Superior temporal gyrus (tissue), 1 donor: Measurements from ENCODE around the gene KCNK6.
"Not testable (repeated sequence)": the region's sequence is repeated elsewhere in the genome, so short reads cannot be mapped to it uniquely, and the experiment has no call there.

Experiments used
- DNase-seq: peaks from one replicate; pipeline ENCODE4 v3.0.0-alpha.2; 2016; ENCODE audit errors: extremely low spot score

Gene KCNK6

DNA sequence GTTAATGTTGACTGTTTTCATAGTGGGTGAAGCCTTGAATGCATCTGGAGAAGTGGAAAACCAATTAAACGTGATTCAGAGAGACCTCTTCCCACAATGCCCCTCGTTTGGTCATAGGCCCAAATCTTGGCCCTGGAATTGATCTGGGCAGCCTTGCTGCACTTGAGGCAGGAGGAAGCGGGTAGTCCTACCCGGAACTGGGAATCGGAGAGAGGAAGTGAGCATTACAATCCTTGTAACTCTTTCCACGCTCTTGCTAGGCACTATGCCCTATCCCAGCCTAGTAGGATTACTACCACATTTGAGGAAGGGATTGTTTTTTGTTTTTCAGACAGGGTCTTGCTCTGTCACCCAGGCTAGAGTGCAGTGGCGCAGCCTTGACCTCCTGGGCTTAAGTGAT is 3.6 kb downstream of the KCNK6 start:
- no peak for DNase-seq

DNA sequence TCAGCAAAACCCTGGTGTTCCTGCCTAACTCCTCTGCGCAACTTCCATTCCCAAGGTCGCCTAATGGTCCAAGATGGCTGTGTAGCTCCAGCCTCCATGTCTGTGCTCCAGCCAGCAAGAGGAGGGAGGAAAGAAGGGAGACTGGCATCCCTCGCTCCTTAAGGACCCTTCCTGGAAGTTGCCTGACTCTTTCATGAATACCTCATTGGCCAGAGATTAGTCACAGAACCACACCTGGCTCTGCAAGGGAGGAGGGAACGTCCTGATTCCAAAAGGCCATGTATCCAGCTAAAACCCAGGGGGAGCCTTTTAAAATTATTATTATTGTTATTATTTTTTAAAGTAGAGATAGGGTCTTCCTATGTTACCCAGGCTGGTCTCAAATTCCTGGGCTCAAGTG is 4.8 kb downstream of the KCNK6 start:
- DNase-seq: no peak

DNA sequence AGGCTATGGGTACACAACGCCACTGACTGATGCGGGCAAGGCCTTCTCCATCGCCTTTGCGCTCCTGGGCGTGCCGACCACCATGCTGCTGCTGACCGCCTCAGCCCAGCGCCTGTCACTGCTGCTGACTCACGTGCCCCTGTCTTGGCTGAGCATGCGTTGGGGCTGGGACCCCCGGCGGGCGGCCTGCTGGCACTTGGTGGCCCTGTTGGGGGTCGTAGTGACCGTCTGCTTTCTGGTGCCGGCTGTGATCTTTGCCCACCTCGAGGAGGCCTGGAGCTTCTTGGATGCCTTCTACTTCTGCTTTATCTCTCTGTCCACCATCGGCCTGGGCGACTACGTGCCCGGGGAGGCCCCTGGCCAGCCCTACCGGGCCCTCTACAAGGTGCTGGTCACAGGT is 6.9 kb downstream of the KCNK6 start:
- DNase-seq: no peak

DNA sequence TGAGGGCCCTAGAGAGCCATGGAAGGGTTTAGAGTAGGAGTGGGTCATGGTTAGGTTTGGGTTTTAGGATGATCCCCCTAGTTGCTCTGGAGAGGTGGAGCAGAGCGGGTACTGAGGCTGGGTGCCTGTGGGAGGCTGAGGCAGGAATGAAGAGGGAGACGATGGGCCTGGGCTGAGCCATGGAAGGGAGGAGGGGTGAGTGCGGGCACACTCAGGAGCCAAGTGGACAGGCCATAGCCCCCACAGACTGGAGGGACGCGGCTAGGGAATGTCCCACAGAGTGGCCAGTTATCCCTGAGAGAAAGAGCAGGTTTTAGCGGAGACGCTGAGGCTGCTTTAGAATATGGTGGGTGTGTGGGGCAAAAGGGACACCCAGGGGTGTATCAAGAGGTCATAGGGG is 10.0 kb downstream of the KCNK6 start:
- no peak for DNase-seq

DNA sequence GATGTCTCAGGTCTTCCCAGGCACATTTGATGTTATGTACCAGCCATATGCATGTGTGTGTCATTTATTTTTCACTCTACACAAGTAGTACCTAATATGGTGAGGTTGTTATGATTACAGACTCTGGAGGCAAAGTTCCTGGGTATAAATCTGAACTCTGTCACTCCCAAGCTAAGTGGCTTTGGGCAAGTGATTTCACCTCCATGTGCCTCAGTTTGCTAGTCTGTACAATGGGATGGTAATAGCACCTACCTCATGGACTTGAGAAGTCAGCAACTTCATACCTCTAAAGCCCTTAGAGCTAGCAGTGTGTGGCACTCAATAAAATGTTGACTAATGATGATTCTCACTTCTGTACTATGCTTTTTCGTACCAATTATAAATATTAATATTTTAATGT is 12.1 kb downstream of the KCNK6 start:
- no peak for DNase-seq

DNA sequence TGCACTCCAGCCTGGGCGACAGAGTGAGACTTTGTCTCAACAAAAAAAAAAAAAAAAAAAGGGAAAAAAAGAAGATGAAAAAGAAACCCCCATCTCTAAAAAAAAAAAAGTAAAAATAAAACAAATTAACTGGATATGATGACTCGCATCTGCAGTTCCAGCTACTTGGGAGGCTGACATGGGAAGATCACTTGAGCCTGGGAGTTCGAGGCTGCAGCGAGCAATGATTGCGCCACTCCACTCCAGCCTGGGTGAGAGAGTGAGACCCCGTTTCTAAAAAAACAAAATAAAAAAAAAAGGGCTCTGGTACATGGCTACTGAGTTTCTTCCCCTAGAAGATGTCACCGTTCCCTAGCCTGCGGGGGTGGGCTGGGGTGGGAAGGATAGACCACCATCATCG is 13.6 kb downstream of the KCNK6 start:
- no peak for DNase-seq

DNA sequence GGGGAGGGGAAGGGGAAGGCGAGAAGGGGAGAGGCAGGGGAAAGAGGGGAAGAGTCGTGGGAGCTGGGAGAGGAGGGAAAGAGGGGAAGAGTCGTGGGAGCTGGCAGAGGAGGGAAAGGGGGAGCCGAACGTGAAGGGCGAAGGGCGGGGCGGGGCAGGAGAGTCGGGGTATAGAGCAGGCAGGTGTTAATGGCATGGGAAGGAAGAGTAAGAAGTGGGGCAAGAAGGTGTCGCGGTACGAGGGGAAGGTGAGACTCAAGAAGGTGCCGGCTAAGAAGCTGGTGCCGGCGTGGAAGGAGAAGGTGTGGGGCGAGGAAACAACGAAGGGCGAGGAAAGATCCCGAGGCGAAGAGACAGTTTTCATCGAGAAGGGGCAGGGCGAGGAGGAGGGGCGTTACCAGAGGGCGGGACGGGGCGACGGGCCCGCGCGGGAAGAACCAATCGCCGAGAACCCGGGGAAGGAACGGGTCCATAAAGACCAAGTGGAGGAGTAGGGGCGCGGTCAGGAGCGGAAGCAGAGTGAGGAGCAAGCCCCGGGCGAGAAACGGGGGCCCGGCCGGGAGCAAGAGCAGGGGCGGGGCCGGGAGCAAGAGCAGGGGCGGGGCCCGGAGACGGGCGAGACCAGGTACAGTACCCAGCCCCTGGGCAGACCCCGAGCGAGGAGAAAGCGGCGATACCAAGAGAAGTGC is 16.4 kb downstream of the KCNK6 start:
- DNase-seq: peak; percentile 92

DNA sequence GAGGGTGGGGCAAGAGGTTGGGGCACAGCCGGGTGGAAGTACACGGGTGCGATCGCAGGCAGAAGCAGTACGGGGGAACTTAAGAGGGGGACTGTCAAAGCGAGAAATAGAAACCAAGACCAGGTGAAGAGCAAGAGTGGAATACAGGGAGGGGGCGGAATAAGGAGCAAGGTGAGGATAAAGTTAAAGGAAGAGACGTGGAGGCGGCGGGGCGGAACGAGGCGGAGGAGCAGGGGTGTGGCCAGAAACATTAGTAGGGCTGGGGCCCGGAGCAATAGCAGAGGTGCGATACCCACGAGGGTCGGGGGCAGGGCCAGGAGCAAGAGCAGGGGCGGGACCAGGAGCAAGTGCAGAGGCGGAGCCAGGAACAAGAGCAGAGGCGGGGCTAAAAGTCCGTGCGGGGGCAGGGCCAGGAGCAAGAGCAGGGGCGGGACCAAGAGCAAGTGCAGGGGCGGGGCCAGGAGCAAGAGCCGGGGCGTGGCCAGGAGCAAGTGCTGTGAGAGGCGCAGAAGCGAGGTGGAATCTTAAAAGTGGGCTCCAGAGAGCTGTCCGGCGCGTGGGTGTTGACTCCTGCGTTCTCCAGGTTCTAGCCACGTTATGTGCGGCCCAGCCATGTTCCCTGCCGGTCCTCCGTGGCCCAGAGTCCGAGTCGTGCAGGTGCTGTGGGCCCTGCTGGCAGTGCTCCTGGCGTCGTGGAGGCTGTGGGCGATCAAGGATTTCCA is 17.2 kb downstream of the KCNK6 start:
- DNase-seq: peak; percentile 81

DNA sequence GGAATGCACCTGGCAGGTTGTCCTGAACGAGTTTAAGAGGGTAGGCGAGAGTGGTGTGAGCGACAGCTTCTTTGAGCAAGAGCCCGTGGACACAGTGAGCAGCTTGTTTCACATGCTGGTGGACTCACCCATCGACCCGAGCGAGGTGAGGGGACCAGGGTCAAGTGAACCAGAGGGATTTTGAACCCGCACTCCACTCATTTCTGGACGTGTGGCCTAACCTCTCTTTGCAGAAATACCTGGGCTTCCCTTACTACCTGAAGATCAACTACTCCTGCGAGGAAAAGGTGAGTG is 17.7 kb downstream of the KCNK6 start:
- DNase-seq: no peak

DNA sequence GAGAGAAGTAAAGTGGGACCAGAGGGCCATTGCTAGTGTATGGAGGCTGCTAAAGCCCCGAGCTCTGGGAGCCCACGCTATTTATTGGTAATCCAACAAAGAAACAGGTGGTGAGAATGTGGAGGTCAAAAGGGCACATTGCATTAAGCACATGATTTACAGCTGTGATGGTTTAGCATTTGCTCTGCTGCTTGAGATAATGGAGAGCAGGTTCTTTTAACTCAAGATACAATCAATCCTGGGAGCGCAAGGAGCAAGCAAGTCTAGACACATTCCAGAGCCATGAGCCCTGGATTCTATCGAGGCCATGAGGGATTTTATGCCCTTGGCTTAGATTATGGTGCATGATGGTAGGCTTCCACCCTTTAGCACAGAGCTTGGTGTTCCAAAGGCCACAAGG is 19.4 kb downstream of the KCNK6 start:
- not testable (repeated sequence) for DNase-seq

DNA sequence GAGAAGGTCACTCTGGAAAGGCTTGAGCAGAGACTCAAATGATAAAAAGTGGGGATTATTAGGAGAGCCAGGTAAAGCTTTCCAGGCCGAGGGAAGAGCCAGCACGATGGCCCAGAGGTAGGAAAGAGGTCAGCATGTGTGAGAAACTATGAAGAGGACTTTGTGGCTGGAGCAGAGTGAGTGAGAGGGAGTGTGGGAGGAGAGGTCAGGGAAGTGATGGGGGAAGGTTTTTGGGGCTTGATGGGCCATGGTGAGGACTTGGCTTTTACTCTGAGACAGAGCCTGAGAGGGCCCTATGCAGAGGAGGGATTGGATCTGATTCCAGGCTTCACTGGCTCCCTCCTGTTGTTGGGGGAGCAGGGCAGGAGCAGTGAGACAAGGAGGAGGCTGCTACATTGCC is 21.3 kb downstream of the KCNK6 start:
- DNase-seq: no peak

DNA sequence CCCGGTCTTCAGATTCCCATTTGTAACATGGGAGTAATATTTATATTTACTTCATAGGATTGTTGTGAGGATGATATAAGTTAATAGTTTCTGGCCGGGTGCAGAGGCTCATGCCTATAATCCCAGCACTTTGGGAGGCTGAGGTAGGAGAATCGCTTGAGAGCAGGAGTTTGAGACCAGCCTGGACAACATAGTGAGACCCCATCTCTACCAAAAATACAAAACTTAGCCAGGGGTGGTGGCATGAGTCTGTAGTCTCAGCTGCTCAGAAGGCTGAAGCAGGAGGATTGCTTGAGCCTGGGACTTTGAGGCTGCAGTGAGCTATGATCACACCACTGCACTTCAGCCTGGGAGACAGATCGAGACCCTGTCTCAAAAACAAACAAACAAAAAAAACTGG is 27.2 kb downstream of the KCNK6 start:
- no peak for DNase-seq

DNA sequence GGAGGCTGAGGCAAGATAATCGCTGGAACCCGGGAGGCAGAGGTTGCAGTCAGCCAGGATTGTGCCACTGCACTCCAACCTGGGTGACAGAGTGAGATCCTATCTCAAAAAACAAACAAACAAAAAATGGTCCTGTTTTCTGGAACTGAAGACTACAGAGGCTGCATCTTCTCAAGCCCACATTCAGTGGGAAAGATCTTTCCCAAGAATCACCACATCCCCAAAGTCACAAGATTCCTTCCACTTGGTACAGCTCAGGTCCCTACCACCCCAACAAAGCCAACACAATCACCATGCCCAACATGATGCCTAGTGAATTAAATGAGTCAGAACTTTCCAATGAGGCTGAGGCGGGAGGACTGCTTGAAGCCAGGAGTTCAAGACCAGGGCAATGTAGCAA is 31.2 kb downstream of the KCNK6 start:
- DNase-seq: no peak

DNA sequence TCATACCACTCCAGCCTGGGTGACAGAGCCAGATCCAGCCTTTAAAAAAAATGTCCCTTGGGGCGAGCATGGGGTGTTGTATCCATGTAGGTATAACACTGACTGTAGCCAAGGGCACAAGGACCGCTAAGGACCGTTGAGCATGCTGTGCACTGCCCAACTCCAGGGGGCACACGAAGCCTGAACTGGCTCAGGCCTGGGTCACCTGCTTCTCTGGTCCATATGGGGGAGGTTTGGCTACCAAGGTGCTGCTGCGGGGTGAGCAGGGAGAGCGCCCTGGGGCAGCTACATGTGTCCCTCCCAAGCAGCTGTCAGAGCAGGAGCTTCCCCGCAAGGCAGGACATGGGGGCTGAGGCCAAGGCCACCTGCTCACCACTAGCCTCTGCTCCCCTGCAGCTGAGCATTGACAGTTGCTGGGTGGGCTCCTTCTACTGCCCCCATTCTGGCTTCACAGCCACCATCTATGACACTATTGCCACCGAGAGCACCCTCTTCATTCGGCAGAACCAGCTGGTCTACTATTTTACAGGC is 32.3 kb downstream of the KCNK6 start:
- no peak for DNase-seq

DNA sequence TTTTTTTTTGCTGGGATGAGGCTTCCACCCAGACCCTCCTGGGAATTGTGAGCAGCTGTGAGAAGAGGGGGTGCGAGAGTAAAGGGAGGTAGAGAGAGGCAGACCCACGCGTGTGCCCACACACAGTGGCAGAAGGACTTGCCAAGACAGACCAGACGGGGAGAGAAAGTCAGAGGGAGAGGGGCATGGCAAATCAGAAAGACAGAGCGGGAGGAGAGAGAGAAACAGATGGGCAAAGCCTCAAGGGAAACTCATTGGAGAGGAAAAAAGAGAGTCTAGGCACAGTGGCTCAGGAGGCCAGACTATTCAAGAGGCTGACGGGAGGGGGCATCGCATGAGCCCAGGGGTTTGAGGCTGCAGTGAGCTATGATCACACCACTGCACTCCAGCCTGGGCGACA is 33.0 kb downstream of the KCNK6 start:
- DNase-seq: no peak

DNA sequence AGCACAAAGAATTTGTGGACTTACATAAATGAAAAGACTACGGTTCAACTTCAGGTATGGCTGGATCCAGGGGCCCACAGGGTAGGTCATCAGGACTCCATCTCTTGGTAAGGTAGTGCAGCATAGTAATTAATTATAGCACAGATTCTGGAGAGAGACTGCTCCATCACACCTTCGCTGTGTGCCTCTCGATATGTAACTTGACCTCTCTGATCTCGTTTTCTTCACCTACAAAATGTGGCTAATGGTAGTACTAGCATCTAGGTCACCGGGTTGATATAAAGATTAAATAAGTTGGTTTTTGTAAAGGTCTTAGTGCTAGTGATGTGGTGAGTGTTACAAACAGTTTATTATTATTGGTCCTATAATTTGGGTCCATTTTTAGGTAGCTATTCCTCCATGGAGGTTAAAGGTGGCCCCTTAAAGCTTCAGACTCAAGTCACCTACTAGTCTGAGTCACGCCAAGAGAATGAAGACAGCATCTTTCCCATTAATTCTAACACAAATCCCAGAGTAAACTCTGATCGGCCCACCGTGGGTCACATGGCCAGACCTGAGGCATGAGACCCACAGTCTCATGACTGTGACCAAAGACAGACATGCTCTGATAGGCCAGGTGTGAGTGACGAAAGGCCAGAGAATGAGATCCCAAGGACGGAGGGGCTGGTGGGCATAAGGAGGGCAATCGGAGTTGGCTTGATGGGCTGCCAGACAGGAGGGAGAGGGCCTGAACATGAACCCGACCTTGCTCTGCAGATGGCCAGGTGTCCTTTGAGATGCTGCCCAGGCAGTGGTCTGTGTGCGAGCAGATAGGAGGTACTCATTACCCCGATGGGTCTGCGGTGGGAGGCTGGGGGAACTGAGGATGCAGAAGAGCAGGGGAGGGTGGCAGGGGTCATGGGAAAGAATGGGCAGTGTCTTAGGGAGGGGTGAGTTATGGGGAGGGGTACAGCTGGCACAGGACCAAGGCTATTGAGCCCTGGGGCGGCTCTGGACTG is 36.4 kb downstream of the KCNK6 start:
- DNase-seq: no peak

DNA sequence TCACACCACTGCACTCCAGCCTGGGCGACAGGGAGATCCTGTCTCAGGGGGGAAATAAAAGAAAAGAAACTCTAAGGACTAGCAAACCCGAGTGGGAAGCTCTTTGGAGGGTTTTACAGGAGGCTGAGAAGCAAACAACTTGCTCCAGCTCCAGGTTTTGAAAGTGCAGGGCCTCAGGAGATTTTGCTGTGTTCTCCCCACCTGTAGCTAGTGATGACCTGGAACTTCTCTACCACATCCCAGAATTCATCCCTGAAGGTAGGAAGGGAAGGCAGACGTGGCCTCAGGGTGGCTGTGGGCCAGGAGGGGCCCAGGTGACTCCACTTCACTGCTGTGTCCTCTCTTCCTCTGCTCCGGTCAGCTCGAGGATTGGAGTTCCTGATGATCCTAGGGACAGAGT is 38.4 kb downstream of the KCNK6 start:
- no peak for DNase-seq

DNA sequence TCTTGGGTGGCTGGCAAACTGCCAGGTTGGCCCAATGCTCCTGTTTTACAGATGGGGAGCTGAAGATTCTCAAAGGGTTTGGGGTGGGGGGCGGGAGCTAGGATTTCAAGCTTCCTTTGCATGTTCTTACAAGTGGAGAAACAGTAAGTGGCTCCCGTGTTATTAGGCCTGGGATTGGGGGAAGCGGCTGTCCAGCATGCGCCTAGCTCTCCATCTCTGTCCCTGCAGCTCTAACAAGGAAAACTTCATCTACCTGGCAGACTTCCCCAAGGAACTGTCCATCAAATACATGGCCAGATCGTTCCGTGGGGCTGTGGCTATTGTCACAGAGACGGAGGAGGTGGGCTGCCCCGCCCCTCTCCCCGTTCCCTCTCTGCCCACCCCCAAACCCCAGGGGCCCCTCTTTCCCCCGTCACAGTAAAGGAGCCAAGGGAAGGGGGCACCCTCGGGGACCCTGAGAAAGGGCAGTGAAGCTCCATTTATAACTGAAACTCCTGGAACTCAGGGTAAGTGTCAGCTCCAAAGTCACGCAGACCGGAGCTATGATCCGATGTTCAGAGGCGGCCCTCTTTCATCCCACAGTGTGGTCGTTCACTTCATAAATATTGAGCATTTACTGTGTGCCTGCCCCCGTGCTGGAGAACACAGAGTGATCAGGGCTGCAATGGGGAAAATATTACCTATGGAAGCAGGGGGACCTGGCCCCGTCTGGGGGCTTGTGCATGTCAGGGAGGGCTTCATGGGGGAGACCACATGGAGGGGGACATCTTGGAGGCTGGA is 39.8 kb downstream of the KCNK6 start:
- no peak for DNase-seq

DNA sequence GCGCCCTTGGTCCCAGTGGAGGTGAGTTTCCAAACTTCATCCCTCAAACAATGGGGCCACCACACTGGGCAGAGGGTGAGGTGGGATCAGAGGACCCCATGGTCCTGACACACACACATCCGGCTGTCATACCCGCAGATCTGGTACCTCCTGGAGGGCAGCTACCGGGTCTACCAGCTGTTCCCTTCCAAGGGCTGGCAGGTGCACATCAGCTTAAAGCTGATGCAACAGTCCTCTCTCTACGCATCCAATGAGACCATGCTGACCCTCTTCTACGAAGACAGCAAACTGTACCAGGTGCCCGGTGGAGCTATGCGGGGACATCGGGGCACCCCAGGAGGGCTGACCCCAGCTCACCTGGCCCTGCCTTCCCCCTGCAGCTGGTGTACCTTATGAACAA is 40.7 kb downstream of the KCNK6 start:
- DNase-seq: no peak

DNA sequence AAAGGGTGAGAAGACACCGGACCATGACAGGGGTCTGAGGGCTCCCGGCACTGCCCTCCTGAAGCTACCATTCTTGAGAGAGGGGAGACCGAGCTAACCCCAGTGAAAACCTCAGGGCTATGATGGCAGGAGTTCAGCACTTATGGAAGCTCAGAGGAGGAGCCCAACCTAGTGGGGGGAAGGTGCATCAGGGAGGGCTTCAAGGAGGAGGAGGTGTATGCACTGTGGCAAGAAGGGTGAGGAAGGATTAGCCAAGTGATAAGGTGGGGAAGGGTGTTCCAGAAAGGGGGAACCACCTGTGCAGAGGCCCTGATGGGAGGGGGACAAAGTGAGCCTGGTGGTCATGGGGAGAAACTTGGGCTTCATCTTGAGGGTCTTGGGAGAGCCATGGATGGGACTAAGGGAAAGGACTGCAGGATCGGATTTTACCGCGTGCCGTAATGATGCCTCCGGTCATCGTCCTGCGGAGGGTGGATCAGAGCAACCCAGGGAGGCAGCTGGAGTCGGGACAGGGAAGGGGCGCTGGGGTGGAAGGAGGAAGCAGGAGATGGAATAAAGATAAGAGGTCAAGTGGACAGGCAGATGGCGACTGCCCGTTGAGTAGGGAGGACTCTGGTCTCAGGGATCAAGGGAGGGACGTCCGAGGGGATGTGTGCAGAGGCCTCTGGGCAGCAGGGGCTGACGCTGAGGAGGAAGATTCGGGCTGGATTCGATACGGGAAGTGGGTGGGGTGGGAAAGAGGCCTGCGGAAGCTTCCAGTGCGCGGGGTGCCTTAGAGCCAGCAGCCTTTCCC is 41.4 kb downstream of the KCNK6 start:
- no peak for DNase-seq

DNA sequence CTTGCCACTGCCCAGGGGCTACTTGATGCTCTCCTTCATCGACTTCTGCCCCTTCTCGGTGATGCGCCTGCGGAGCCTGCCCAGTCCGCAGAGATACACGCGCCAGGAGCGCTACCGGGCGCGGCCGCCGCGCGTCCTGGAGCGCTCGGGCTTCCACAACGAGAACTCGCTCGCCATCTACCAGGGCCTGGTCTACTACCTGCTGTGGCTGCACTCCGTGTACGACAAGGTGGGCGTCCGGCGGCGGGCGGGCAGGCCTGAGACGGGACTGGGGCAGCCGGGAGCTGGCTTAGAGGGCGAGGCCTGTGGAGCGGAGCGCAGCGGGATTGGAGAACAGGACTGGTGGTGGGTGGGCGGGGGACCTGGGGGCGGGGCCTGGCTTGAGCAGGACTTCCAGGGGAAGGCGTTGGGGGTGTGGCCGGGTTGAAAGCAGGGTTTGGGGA is 42.0 kb downstream of the KCNK6 start:
- DNase-seq: peak; percentile 27
